CD14-positive monocyte (primary cell): ENCODE results near the gene CLDN10. TPM values are rescaled to one million over a fixed set of nuclear protein-coding genes. Genes with fewer than 3 reads are reported as not detected.
"Not testable (repeated sequence)": the region's sequence is repeated elsewhere in the genome, so short reads cannot be mapped to it uniquely, and the experiment has no call there.

Experiments used
- DNase-seq, 3 donors: peaks; one replicate each; pipeline ENCODE4 v3.0.0-alpha.2; 2011 to 2022
- H2AFZ ChIP-seq: 2 replicates; pipeline ENCODE4 v1.6.0; 2012; ENCODE audit warnings: mild to moderate bottlenecking, low read depth, low read length, inconsistent platforms; ENCODE audit not compliant: insufficient read depth, poor library complexity, severe bottlenecking
- H3K27ac ChIP-seq, 2 donors: 1 replicate in 1 of 2; 2 replicates in 1 of 2; pipeline ENCODE4 v1.5.1; 2012 to 2013; ENCODE audit warnings: low read length in 2 of 2, control low read depth in 1 of 2, inconsistent platforms in 1 of 2, low read depth in 1 of 2, mild to moderate bottlenecking in 1 of 2
- H3K27me3 ChIP-seq, 2 donors: one replicate each; pipeline versions ENCODE4 v1.6.0 to v1.6.1; 2011 to 2013; ENCODE audit warnings: low read length in 2 of 2; ENCODE audit not compliant: control insufficient read depth in 2 of 2, insufficient read depth in 2 of 2
- H3K36me3 ChIP-seq, 2 donors: replicated peaks in 1 of 2; 1 replicate in 1 of 2; 2 replicates in 1 of 2; pipeline versions ENCODE4 v1.5.1 to v1.6.1; 2012 to 2013; ENCODE audit warnings: low read length in 2 of 2, control low read depth in 1 of 2, inconsistent platforms in 1 of 2, mild to moderate bottlenecking in 1 of 2; ENCODE audit not compliant: insufficient read depth in 2 of 2, control insufficient read depth in 1 of 2
- H3K4me1 ChIP-seq, 2 donors: 1 replicate in 1 of 2; 2 replicates in 1 of 2; pipeline versions ENCODE4 v1.5.1 to v1.6.1; 2012 to 2013; ENCODE audit warnings: low read length in 2 of 2, control low read depth in 1 of 2, inconsistent platforms in 1 of 2, mild to moderate bottlenecking in 1 of 2, moderate library complexity in 1 of 2; ENCODE audit not compliant: insufficient read depth in 2 of 2, control insufficient read depth in 1 of 2
- H3K4me2 ChIP-seq: replicated peaks from 2 replicates; pipeline ENCODE3; 2012; ENCODE audit warnings: low read length, moderate library complexity, mild to moderate bottlenecking; ENCODE audit not compliant: poor library complexity, severe bottlenecking; ENCODE audit errors: extremely low read depth
- H3K4me3 ChIP-seq, 3 experiments: fragments of 200-600 bp in 1 of 3; sonication (generic) in 1 of 3; replicated peaks in 1 of 3; 1 replicate in 2 of 3; 2 replicates in 1 of 3; pipeline ENCODE4 v1.5.1; 2011 to 2013; ENCODE audit warnings: low read length in 3 of 3, mild to moderate bottlenecking in 3 of 3, control low read depth in 2 of 3, low read depth in 2 of 3, inconsistent platforms in 1 of 3, moderate library complexity in 1 of 3
- H3K79me2 ChIP-seq: 2 replicates; pipeline ENCODE4 v1.6.0; 2012; ENCODE audit warnings: mild to moderate bottlenecking, control low read depth, inconsistent platforms, low read length, moderate library complexity; ENCODE audit not compliant: insufficient read depth
- H3K9ac ChIP-seq: 2 replicates; pipeline ENCODE4 v1.6.0; 2017; ENCODE audit warnings: low read length, mild to moderate bottlenecking; ENCODE audit not compliant: insufficient read depth, poor library complexity, severe bottlenecking
- H3K9me3 ChIP-seq, 2 donors: replicated peaks in 1 of 2; 1 replicate in 1 of 2; 2 replicates in 1 of 2; pipeline versions ENCODE4 v1.5.1 to v1.6.1; 2012 to 2013; ENCODE audit warnings: low read length in 2 of 2, control low read depth in 1 of 2; ENCODE audit not compliant: control insufficient read depth in 1 of 2, insufficient read depth in 1 of 2
- H4K20me1 ChIP-seq: 2 replicates; pipeline ENCODE4 v1.6.0; 2012; ENCODE audit warnings: mild to moderate bottlenecking, low read length, control low read depth, moderate library complexity; ENCODE audit not compliant: insufficient read depth
- H3K27ac Mint-ChIP-seq, 7 donors: one replicate each; pipeline ENCODE4 v1.8.0; 2020; ENCODE audit warnings: mild to moderate bottlenecking in 7 of 7, mixed read lengths in 7 of 7, moderate library complexity in 6 of 7, inconsistent platforms in 2 of 7
- H3K27me3 Mint-ChIP-seq, 3 donors: one replicate each; pipeline ENCODE4 v1.8.0; 2021 to 2022; ENCODE audit warnings: low read depth in 3 of 3, mild to moderate bottlenecking in 3 of 3, mixed read lengths in 3 of 3, moderate library complexity in 3 of 3, inconsistent platforms in 1 of 3
- H3K36me3 Mint-ChIP-seq, 2 donors: one replicate each; pipeline ENCODE4 v1.8.0; 2020; ENCODE audit warnings: mixed read lengths in 2 of 2, inconsistent platforms in 1 of 2, mild to moderate bottlenecking in 1 of 2
- H3K4me1 Mint-ChIP-seq: one replicate; pipeline ENCODE4 v1.8.0; 2020; ENCODE audit warnings: mild to moderate bottlenecking, mixed read lengths
- H3K4me3 Mint-ChIP-seq, 2 donors: one replicate each; pipeline ENCODE4 v1.8.0; 2020; ENCODE audit warnings: mild to moderate bottlenecking in 2 of 2, mixed read lengths in 2 of 2, moderate library complexity in 1 of 2
- H3K9me3 Mint-ChIP-seq, 7 donors: one replicate each; pipeline ENCODE4 v1.8.0; 2020 to 2022; ENCODE audit warnings: mixed read lengths in 7 of 7, mild to moderate bottlenecking in 6 of 7, moderate library complexity in 6 of 7, inconsistent platforms in 2 of 7
- CTCF ChIP-seq: fragments of 200-600 bp; IDR thresholded peaks from one replicate; pipeline ENCODE4 v1.8.0; 2022; ENCODE audit warnings: antibody characterized with exemption, mild to moderate bottlenecking
- WGBS: methylation state at CpG from one replicate; pipeline ENCODE4 v1.1.5; 2013; ENCODE audit warnings: missing lambda C conversion rate; ENCODE audit not compliant: insufficient coverage; 5-methylcytosine and 5-hydroxymethylcytosine counted together
- intact Hi-C, 2 donors: fragments of 100-400 bp; cut with micrococcal nuclease; formaldehyde crosslinking; loops; one replicate each; pipeline versions ENCODE4 v1.15.0 to v1.15.1; 2023
- polyA plus RNA-seq, 3 donors: library from polyadenylated mRNA; depleted of rRNA in 1 of 3; unstranded in 2 of 3; stranded (reverse) in 1 of 3; fragments of 300-500 nt in 2 of 3; fragments of >200 nt in 1 of 3; fragmentation: Illumina TruSeq in 2 of 3; gene quantifications; 1 replicate in 2 of 3; 2 replicates in 1 of 3; pipeline ENCODE4 v1.2.3, GENCODE V29; 2012 to 2021

CLDN10 gene
- polyA plus RNA-seq, 3 donors: 0.35 TPM; not detected in 2

GRCh38 chr13:95512424-95512823 lies 40.1 kb upstream of the CLDN10 start:
- DNase-seq: no peak
- no peak overlapping the region for H2AFZ ChIP-seq
- H3K27ac ChIP-seq: no peak overlapping the region
- no peaks in the 10 kb centered on the region for H3K79me2 ChIP-seq
- H3K9me3 Mint-ChIP-seq: no peaks in the 10 kb centered on the region
- no peaks in the 10 kb centered on the region for H3K27me3 ChIP-seq
- H3K4me1 Mint-ChIP-seq: peaks cover 9% of the 10 kb centered on the region
- H3K4me3 ChIP-seq: no peak overlapping the region
- intact Hi-C loops: no loop called here
- H4K20me1 ChIP-seq: no peaks in the 10 kb centered on the region
- peaks cover 21% of the 10 kb centered on the region in 2 donors for H3K4me1 ChIP-seq
- no peak overlapping the region for H3K27ac Mint-ChIP-seq
- 94% methylated on average over 3 of the region's 3 CpGs for WGBS
- no peak overlapping the region for H3K4me3 Mint-ChIP-seq
- no peak overlapping the region for H3K4me2 ChIP-seq
- H3K36me3 ChIP-seq: no peaks in the 10 kb centered on the region
- H3K9me3 ChIP-seq: no peaks in the 10 kb centered on the region
- H3K9ac ChIP-seq: no peak overlapping the region
- peaks cover 0 to 3% (median 2%) of the 10 kb centered on the region in 3 donors for H3K27me3 Mint-ChIP-seq
- no peaks in the 10 kb centered on the region for H3K36me3 Mint-ChIP-seq
- no peak for TF ChIP-seq CTCF

GRCh38 chr13:95512957-95513356 lies 39.6 kb upstream of the CLDN10 start:
- H3K27ac ChIP-seq: no peak overlapping the region
- no peak for TF ChIP-seq CTCF
- no peaks in the 10 kb centered on the region for H3K27me3 ChIP-seq
- H3K4me2 ChIP-seq: no peak overlapping the region
- WGBS: 100% methylated on average over 1 of the region's 1 CpG
- no peaks in the 10 kb centered on the region for H4K20me1 ChIP-seq
- peaks cover 10% of the 10 kb centered on the region for H3K4me1 Mint-ChIP-seq
- H3K79me2 ChIP-seq: no peaks in the 10 kb centered on the region
- peaks cover 0 to 1% (median 0%) of the 10 kb centered on the region in 7 donors for H3K9me3 Mint-ChIP-seq
- intact Hi-C loops: no loop called here
- no peak overlapping the region for H3K9ac ChIP-seq
- no peak overlapping the region for H2AFZ ChIP-seq
- no peaks in the 10 kb centered on the region for H3K36me3 Mint-ChIP-seq
- peaks cover 0 to 3% (median 2%) of the 10 kb centered on the region in 3 donors for H3K27me3 Mint-ChIP-seq
- H3K9me3 ChIP-seq: no peaks in the 10 kb centered on the region
- H3K4me3 ChIP-seq: no peak overlapping the region
- no peak for DNase-seq
- no peak overlapping the region for H3K27ac Mint-ChIP-seq
- peaks cover 22% of the 10 kb centered on the region in 2 donors for H3K4me1 ChIP-seq
- H3K4me3 Mint-ChIP-seq: no peak overlapping the region
- H3K36me3 ChIP-seq: no peaks in the 10 kb centered on the region

- H3K27ac ChIP-seq, H3K4me2 ChIP-seq, H3K4me3 ChIP-seq, H3K9ac ChIP-seq, H2AFZ ChIP-seq, DNase-seq, H3K27ac Mint-ChIP-seq, H3K27me3 ChIP-seq, H3K36me3 ChIP-seq, H3K4me3 Mint-ChIP-seq, H3K79me2 ChIP-seq, H3K9me3 Mint-ChIP-seq, intact Hi-C loops, H3K9me3 ChIP-seq, H4K20me1 ChIP-seq, H3K36me3 Mint-ChIP-seq, H3K27me3 Mint-ChIP-seq: not testable (repeated sequence)
- H3K4me1 Mint-ChIP-seq: peaks cover 18% of the 10 kb centered on the region
- WGBS: 89% methylated on average over 3 of the region's 5 CpGs
- peaks cover 6 to 11% of the 10 kb centered on the region in 2 donors for H3K4me1 ChIP-seq
Observed at GRCh38 chr13:95515606-95516005, 36.9 kb upstream of the CLDN10 start.
